ENCODE data around the gene PRL.

The PRL gene

DNA sequence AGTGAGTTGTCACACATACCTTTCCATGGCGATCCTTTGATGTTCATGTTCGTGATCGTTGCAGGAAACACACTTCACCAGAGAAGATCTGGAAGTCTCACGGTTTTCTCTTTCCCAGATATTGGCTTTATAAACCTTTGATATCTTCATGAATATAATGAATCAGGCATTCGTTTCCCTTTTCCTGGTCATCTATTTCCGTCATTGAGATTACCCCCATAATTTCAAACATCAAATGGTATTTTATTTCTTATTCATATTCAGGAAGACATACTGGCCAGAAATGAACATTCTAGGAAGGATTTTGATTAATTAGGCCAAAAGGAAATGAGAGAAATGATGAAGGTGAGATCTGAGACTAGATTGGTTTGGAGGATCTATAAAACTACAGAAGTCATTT lies at the start of gene PRL:
Gene PRL (minus strand): TSS at position 101 of the 400 bp plus-strand sequence. CDS start 54 bp downstream, at position 47.
- no peak for DNase-seq

DNA sequence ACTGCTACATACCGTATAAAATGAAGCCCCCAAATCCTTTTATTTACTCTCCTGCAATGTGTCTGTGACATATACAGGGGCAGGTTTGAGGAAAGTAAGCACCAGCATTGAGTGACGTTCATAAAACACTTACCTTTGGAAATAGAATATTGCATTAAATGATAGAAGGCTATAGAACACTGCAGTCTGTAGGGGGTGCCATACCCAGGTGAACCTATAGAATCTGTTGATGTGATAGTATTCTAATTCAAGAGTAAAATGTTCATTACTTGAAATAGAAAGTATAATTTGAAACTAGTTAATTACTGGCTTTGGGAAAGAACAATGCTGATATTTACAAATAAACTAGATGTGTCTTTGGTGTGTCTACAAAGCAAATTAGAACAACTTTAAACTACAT lies 47.0 kb upstream of the PRL start:
- no peak for DNase-seq

DNA sequence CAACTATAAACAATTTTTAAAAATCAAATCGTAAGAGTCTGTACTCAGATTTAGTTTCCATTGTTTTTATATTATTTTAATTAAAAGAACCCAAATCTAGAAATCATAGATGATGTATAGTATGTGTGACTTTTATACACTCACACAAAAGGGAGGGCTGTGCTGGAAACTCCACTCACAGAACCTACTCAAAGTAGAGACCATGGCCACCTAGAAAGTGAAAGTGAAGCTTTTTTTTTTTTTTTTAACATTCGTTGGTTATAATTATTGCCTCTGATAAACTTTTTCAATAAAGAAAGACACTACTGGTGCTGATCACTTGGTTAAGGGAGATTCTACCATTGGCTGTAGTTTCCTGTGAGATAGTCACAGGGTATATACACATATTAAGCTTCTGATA lies 37.9 kb upstream of the PRL start:
- no peak for DNase-seq

DNA sequence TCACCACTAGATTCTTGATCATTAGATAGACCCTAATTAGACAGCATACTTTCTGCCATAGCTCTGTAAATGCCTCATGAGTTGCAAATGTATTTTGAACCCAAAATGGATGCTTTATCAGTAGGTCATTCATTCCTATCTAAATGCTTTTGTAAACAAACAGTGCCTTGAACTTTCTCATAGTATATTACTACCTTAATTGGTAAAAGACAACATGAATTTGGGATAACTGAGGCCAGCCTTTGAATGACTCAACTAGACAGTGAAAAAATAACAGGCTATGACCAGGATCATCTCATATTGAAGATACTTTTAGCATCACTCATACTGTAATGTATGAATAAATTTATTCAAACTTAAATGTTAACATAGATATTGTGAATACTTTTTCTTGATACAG lies 37.0 kb upstream of the PRL start:
- DNase-seq = no peak

DNA sequence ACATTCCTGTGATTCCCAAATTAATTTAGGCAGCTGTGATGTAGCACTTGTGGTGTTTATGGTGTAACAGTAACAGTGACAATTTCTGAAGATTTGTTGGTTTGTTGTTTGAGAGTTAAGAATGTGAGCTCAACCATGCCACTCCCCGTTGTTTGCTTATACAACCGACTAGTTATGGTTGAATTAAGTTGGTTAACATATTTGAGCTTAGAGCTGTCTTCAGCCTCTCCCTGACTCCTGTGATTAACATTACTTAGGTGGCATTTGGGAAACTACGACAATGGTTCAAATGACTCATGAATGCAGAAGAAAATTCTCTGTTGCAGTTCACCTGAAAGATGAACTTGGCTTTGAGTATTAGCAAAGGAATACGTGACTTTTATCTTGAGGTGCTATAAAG lies 35.9 kb upstream of the PRL start:
- no peak for DNase-seq

DNA sequence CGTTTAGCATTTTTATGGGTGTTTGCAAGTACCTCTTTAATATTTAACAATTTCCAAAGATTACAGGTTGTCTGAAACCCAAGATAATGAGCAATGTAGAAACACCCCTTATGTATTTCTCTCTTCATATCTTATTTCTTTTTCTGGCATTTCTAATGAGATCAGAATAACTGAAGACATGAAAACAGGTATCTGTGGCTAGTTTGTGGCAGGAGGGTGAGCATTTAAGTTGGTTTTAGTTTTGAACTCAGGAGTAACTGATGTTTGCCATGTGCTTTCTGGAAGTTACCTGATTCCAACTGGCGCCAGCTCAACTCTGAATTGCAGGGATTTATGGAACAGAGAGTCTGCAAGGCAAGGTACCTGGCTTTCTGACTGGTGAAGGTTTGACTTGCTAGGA lies 35.4 kb upstream of the PRL start:
- DNase-seq = no peak

DNA sequence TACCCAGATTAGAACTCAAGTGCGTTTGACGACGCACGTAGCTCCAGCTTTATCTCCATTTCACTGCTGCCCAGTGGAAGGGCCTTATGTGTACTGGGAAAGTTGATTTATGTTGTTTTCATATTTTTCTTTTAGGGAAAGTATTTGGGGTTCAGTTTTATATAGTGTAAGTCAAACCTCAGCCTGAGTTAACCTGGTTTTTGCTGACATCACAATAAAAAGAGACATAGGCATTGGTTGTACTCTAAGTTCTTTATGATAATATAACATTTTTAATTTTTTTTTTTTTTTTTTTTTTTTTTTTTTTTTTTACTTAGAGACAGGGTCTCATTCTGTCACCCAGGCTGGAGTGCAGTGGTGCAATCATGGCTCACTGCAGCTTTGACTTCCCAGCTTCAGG lies 34.1 kb upstream of the PRL start:
- DNase-seq = no peak

DNA sequence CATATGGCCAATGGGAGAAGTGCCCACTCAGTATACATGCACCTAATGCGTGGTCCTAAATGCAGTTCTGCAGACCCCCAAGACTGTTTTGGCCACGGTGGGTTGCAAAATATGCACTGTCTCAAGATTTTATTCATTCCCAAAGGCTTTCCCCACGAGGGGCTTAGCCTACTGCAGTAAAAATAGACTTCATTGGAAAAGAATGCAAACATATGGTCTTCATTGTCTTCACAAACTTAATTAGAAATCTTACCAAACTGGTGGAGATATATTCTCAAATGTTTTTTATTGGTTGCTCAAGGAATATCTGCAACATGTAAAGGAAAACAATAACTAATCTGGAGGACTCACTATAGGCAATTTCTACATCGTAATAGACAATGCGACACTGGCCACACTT lies 31.6 kb upstream of the PRL start:
- no peak for DNase-seq

DNA sequence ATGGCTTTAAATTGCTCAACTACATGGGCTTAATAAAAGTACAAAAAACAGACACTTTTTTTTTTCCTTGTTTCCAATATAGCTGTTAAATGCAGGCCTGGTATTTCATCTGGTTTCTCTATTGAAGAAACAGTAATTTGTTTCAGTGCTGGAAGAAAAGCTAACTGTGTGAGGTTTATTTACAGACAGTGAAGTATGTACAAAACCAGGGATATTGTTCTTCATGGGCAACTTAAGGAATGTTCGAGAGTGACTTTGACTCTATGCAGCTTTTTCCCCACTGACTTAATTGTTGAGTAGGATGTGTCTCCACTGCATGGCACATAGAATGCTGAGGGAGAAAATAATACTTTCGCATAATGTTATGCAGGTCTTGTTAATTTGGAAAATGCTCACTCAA lies 31.0 kb upstream of the PRL start:
- no peak for DNase-seq

DNA sequence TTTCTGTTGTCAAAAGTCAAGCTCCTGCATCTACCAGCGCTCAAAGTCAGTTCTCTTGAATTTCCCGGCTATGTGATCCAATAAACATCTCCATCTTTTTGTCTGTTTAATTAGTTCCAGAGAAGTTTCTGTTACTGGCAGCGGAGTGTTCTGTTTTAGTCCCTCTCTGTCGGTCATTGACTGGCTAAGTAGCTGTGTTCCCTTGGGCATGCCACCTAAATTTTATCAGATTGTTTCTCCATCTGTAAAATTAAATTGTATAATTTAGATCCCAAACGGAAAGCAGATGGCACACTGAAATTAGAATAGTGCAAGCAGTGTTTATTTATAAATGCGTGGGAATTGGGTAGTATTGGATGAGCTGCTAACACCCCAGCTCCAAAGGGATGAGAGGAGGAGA lies 29.7 kb upstream of the PRL start:
- no peak for DNase-seq

DNA sequence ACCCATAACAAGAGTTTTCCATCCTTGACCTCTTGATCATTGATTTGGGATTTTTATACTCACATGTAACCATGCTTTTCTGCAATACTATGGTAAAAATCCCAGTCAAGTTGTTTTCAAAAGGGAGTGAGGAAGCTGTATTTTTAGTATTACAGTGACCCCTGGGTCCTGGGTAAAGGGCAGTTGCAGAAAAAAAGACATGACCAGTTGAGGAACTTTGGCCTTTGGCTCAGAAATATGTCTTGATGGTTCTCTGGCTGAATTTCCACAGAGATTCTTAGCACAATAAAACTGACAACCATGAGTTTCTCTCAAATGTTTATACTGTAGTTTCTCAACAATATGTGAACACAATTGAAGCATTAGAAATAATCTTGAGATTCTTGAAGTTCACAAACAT lies 28.6 kb upstream of the PRL start:
- no peak for DNase-seq

DNA sequence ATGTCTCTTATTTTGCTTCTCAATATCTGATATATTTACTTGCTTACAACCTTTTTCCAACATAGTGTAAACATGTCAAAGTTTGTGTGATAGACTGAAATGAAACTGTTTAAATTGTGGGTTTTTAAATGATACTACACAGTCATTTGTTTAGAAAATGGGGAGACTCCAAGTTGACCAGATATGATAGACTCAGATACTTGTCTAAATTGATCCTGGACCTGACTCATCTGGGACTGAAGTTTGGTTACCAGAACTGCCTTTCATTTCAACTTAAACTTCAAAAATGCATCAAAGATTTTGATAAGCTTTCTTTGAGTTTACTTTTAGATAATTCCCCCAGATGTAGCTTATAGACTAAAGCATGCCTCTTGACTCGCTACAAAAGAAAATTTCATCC lies 27.0 kb upstream of the PRL start:
- no peak for DNase-seq

DNA sequence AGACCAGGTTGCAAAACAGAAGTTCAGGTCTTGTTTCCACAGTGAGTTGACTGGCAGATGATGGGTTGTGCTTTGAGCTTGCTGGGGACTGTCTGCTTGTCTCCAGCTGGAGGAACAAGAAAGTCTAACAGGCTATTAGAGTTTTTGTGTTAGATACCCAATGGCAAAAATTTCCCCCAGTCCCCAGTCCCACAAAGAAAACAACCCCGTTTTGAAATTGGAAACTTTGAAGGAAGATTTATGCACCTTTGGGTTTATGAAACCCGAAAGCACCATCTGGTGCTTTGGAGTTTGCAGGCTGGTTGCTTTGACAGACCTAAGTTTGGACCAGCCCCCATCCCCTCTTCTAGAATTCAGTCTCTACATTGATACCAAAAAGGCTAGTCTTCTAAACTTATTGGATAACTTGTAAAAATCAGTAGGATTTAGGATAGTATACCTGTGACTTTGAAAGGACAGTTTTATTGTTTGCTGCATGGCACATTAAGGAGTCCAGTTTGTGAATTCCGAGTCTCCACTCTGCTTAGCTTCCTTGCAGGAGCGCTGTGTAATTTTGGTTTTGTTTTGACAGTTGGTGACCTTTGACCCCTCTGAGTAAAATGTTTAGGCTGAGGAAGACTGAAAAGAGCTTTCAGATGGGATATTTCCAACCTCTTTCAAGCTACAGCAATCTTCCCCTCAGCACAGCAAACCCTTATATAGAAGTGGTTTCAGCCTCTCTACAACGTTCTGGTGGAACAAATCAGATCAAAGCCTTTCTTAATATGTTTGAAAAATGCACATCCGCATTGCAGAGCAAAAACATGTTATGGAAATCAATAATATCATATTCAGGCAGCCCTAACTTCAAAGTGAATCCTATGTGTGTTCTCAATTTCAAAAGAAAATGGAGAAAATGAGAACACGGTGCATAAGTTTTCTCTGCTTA lies 25.5 kb upstream of the PRL start:
- no peak for DNase-seq

DNA sequence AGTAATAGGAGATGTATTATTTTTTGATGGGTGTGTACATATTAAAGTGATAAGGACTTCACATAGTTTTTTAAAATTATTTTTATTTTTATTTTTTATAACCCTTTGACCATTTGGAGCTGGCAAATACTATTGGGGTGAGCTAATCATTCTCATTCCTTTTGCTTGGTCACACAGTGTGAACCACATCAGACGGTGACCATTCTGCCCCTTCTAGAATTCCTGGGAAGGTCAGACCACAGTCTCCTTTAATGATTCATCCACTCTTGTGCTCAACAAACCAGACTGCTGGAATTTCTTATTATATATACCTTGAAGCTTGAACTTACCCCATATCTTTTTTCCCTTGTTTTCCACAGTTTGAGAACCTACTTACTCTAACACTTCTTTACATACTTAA lies 23.9 kb upstream of the PRL start:
- DNase-seq = no peak

DNA sequence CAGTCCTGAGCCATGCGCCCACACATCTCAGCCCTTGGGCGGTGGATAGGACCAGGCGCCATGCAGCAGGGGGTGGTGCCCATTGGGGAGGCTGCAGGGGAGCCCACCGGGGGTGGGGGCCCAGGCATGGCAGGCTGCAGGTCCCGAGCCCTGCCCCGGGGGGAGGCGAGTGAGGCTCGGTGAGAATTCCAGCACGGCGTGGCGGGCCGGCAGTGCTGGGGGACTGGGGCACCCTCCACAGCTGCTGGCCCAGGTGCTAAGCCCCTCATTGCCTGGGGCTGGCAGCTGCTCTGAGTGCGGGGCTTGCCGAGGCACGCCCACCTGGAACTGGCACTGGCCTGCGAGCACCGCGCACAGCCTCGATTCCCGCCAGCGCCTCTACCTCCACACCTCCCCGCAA lies 21.6 kb upstream of the PRL start:
- DNase-seq = no peak

DNA sequence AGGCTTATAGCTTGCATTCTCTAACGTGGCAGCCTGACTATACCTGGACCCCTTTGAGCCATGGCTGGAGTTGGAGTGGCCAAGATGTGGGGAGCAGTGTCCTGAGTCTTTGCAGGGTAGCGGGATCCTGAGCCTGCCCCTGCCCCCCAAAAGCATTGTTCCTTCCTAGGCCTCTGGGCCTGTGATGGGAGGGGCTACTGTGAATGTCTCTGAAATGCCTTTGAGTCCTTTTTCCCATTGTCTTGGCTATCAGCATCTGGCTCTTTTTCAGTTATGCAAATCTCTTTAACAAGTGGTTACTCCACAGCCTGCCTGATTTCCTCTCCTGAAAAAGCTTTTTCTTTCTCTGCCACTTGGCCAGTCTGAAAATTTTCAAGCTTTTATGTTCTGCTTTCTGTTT lies 17.0 kb upstream of the PRL start:
- no peak for DNase-seq

DNA sequence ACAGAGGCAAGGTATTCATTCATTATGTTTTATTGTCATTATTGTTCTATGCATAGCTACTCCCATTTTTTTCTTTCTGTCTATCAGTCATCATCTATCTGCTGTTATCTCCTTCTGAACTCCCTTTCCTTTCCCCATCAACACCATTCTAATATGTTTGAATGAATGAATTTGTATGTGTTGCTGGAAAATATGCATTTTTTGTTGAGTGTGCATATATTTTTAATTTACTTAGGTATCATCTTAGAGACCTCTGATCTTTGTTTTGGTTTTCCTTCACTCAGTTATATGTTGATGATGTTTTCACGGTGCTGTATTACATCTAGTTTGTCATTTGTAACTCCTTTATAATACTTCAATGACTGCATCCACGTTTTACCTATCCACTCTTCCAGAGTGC lies 12.1 kb upstream of the PRL start:
- DNase-seq = no peak

DNA sequence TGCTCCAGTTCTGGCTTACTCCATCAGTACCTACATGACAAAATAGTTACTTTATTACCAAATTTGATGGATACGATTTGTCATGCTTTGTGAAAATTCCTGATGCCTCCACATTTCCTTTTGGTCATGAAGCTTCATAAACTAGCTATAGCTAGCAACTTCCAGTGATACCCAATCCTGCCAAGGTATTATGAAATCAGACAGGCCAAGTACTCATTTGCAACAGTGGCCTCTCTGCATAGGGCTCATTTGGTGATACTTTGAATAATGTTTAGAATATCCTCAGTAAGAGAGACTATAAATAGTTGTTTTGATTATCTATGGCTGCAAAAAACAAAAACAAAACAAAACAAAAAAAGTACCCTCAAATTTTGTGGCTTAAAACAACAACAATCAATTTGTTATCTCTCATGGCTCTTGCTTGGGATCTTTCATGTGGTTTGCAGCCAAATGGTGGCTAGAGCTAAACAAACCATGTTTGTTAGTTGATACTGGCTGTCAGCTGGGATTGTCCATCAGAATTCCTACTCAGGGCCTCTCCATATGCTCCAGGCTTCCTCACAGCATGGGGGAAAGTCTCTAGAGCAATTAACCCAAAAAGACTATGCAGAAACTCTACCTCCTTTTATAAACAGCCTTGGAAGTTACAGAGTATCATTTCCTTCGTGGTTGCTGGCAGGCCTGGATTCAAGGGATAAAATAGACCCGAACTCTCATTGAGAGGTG lies 10.1 kb upstream of the PRL start:
- DNase-seq = no peak

DNA sequence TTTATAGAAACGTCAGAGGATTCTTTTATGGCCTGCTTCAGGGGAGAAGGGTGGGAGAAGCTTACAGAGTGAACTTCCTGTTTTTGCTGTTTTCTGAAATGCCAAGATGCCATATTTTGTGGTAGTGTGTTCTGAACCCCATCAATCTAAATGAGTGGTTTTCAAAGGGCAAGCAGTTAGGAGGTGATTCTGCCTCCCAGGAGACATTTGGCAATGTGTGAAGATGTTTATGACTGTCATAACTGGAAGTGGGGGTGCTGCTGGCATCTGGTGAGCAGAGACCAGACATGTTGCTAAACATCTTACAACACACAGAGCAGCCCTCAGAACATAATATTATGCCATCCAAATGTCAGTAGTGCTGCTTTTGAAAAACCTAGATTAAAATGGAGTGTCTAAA lies 6.0 kb upstream of the PRL start:
- DNase-seq = no peak

DNA sequence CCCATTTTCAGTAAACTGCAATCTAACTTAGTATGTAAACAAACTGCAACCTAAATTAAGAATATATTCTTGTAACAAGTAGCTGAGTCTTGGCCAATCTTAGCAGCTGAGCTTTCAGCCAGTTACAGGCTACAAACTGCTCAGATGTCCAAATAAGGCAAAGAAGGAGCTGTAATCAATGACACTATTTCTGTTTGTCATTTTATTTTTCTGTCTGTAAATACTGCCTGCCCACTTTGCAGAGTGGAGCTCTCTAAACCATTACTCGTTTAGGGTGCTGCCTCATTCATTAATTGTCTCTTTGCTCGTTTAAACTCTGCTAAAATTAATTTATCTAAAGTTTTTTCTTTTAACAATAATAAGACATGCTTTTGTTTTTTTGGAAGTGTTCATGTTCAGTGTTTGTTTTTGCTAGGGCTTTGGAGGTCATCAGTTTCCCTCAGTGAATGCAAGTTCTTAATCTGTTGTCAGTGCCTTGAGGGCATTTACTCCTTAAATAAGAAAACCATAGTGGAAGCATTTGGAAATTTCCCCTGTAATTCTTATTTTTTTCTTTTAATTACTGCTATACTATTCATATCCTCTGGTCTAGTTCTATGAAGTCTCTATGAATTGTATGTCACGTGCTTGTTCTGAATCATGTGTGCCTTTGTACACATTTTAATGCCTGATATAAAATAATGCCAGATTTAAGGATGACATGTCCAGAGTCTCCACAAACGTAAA lies 3.6 kb upstream of the PRL start:
- DNase-seq = no peak

DNA sequence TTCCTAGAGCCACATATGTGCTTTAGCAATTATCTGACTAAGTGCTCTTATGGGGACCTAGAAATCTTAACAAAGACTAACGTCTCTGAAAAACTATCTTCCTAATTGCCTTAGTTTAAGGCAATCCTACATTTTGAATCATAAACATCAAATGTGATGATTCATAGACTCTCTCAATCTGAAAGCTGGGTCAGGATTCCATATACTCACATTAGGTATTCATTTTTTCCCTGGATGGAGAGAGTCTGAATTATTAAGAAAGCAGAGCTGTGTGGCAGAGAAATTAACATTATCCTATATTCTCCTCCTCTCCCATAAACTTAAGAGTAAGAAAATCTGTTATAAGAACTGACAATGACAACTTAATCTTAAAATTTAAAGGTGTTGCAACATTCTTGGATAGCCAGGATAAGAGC lies 1.6 kb upstream of the PRL start:
- DNase-seq = no peak

DNA sequence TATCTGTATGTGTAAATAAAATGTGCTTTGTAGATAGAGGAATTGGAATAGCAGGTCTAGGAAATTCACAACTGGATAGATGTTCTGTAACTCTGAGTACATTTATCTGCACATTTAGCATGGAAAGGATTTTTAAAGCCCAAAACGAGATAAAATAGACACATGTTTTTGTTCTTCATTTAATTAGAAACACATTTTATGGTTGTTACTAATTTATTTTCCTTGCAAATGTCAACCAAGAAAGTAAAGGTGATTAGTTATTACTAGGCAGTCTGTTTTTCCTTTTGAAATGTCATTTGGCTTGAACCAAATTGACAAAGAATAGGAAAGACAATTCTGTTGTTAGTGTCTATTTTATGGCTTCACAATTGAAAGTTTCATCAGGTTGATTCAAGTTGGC lies 769 bp downstream of the PRL start:
- DNase-seq = no peak

DNA sequence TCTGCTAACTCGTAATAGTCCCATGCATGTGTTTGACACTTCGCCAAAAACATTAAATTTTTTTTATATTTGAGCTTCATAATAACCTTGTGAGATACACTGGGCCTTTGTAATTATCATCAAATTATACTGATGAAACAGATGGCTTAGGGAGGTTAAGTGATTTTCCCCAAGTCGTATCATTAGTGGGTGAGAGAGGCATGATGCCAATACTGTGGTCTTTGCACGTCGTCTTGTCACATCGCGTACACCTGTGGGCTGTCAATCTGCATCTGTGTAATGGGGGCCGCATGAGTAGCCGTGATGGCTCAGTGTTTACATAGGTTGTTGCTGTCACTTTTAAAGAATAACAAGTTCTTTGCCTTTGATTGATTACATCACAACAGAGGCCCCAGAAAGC lies 1.7 kb downstream of the PRL start:
- no peak for DNase-seq

DNA sequence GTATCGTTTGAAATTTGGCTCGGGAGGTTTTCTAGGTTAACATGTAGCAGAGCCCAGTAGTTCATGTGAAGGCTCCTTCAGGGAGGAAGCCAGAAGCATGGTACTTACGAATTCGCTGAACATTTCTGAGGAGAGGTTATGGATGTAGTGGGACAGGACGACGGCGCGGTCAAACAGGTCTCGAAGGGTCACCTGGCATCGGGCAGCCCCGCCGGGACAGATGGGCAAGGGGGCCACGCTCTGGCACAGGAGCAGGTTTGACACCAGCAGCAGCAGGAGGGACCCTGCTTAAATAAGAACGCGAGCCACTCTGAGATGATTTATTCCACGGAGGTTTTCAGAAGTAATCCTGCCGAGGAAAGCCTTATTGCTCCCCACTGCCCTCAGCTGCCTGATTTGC lies 2.5 kb downstream of the PRL start:
- DNase-seq = no peak

All from activated CD4-positive, CD25-positive, alpha-beta regulatory T cell treated with anti-CD3 and anti-CD28 coated beads, Interleukin-2, amount 50 U/mL, for 72 hours (primary cell).